Pancreas (tissue), 10 donors: ENCODE data around the gene EIF5. TPM values are rescaled to one million over a fixed set of nuclear protein-coding genes. Genes with fewer than 3 reads are reported as not detected.
A peak's percentile ranks its signal among the peaks of the same experiment; 100 is the strongest.

Experiments
- ATAC-seq, 4 donors: fragments of 200-7000 bp; cut with Tn5 transposase; one replicate each; pipeline versions ENCODE4 v1.8.0 to v1.9.1; 2020; ENCODE audit warnings: mild to moderate bottlenecking in 4 of 4, moderate library complexity in 4 of 4
- DNase-seq, 6 donors: peaks; one replicate each; pipeline ENCODE4 v3.0.0-alpha.2; 2020
- FAIRE-seq: peaks from 2 replicates; lab custom pipeline; 2012; peaks lifted over from hg19 to GRCh38; lab: Jason Lieb, UNC
- H3K27ac ChIP-seq, 4 donors: fragments of 200-600 bp; sonication (generic); 1 replicate in 3 of 4; 2 replicates in 1 of 4; pipeline versions ENCODE4 v1.5.0 to v1.8.0; 2020
- H3K27me3 ChIP-seq, 4 donors: fragments of 200-600 bp; one replicate each; pipeline ENCODE4 v1.8.0; 2021
- H3K36me3 ChIP-seq, 3 donors: fragments of 200-600 bp; sonication (generic) in 1 of 3; one replicate each; pipeline versions ENCODE4 v1.5.0 to v1.8.0; 2020 to 2021
- H3K4me1 ChIP-seq, 3 donors: fragments of 200-600 bp; one replicate each; pipeline ENCODE4 v1.8.0; 2021
- H3K4me3 ChIP-seq, 4 donors: fragments of 200-600 bp; sonication (generic) in 2 of 4; one replicate each; pipeline versions ENCODE4 v1.5.0 to v1.8.0; 2020 to 2021
- H3K9me3 ChIP-seq, 4 donors: fragments of 200-600 bp; one replicate each; pipeline ENCODE4 v1.8.0; 2021
- CTCF ChIP-seq, 4 donors: fragments of 200-600 bp; sonication (generic) in 3 of 4; IDR thresholded peaks; one replicate each; pipeline versions ENCODE4 v1.5.0 to v1.8.0; 2021; ENCODE audit warnings: antibody characterized with exemption in 4 of 4
- WGBS, 2 donors: extraction: QIAGEN DNeasy Blood & Tissue Kit; methylation state at CpG; one replicate each; pipeline ENCODE4 v1.1.7; 2013; 5-methylcytosine and 5-hydroxymethylcytosine counted together
- intact Hi-C, 3 donors: fragments of 100-400 bp; cut with DNase I; formaldehyde crosslinking; loops; one replicate each; pipeline versions ENCODE4 v1.11.1 to v1.14.2; 2022
- polyA plus RNA-seq, 2 donors: library from polyadenylated mRNA; stranded (reverse); fragments of 200-250 nt; gene quantifications; one replicate each; pipeline ENCODE4 v1.2.3, GENCODE V29; 2013
- total RNA-seq, 6 donors: library from RNA; stranded (reverse); fragmentation: NEBNext Ultra II Directional in 4 of 6; extraction: Animal tissue kit (Norgen Biotek cat#: 25700) in 4 of 6; gene quantifications; one replicate each; pipeline versions ENCODE4 v1.2.1 to v1.2.4, GENCODE V29; 2021 to 2023
- donor health status: healthy with polysubstance abuse.
- donor health status: DM: no; HTN: no; CAD: no; lungs with moderate emphysema.
- donor health status: DM: no; HTN: no; CAD: no.
- donor health status: control.
- donor health status: control.
- donor health status: Bipolar disorder and iron deficiency.
- donor health status: DM: yes; HTN: yes; CAD: no.
- donor health status: DM: no; HTN: no; CAD: no.
- donor health status: DM: no; HTN: no; CAD: no.
- donor health status: DM: yes; HTN: yes; CAD: no.

EIF5 gene
- total and polyA plus RNA-seq, 8 donors: 22.2 to 139 (median 95.2) TPM

GRCh38 chr14:103313704-103314103 lies 20.3 kb upstream of the EIF5 start:
- intact Hi-C loops: no loop called here

GRCh38 chr14:103314496-103315277 lies 19.4 kb upstream of the EIF5 start:
- peak; percentile 38 to 84 (median 68) for ATAC-seq
- intact Hi-C loops: no loop called here
- H3K9me3 ChIP-seq: no peaks in the 10 kb centered on the region
- no peaks in the 10 kb centered on the region for H3K36me3 ChIP-seq
- H3K27me3 ChIP-seq: no peaks in the 10 kb centered on the region
- TF ChIP-seq CTCF (IDR thresholded peaks at IDR 0.05): no peak
- no peak overlapping the region for H3K4me3 ChIP-seq
- no peak for FAIRE-seq
- no peaks in the 10 kb centered on the region for H3K4me1 ChIP-seq
- WGBS, 2 donors: 29 to 30% methylated on average over 13 of the region's 13 CpGs
- peak in 2 of 6 donors; percentile 15 to 54 for DNase-seq
- H3K27ac ChIP-seq: no peak overlapping the region

More at GRCh38 chr14:103313704-103314103, 20.3 kb upstream of the EIF5 start:
- FAIRE-seq (no peak), DNase-seq (no peak), ATAC-seq (no peak)
- Histone ChIP-seq H3K9me3 (no peaks in the 10 kb centered on the region), H3K4me1 (no peaks in the 10 kb centered on the region), H3K36me3 (no peaks in the 10 kb centered on the region), H3K27ac (no peak overlapping the region), H3K4me3 (no peak overlapping the region), H3K27me3 (no peaks in the 10 kb centered on the region)
- WGBS, 2 donors: 77 to 80% methylated on average over 8 of the region's 8 CpGs
- TF ChIP-seq CTCF (IDR thresholded peaks at IDR 0.05): no peak

GRCh38 chr14:103315351-103315911 lies 18.6 kb upstream of the EIF5 start:
- DNase-seq: peak in 1 of 6 donors; percentile 32
- Histone ChIP-seq H3K9me3 (no peaks in the 10 kb centered on the region), H3K27ac (no peak overlapping the region), H3K4me3 (no peak overlapping the region), H3K4me1 (no peaks in the 10 kb centered on the region), H3K27me3 (no peaks in the 10 kb centered on the region), H3K36me3 (no peaks in the 10 kb centered on the region)
- intact Hi-C loops: no loop called here
- peak in 1 of 4 donors; percentile 50 for ATAC-seq
- WGBS, 2 donors: 87 to 88% methylated on average over 14 of the region's 14 CpGs
- FAIRE-seq: no peak
- no peak for TF ChIP-seq CTCF (IDR thresholded peaks at IDR 0.05)

GRCh38 chr14:103315941-103316340 lies 18.1 kb upstream of the EIF5 start:
- no peak overlapping the region for H3K27ac ChIP-seq
- H3K4me3 ChIP-seq: no peak overlapping the region
- FAIRE-seq: no peak
- 90 to 96% methylated on average over 11 of the region's 11 CpGs for WGBS, 2 donors
- intact Hi-C loops: no loop called here
- no peak for TF ChIP-seq CTCF (IDR thresholded peaks at IDR 0.05)
- H3K36me3 ChIP-seq: no peaks in the 10 kb centered on the region
- no peaks in the 10 kb centered on the region for H3K9me3 ChIP-seq
- H3K4me1 ChIP-seq: no peaks in the 10 kb centered on the region
- DNase-seq: peak in 1 of 6 donors; percentile 41
- H3K27me3 ChIP-seq: no peaks in the 10 kb centered on the region
- ATAC-seq: no peak

- Histone ChIP-seq H3K4me1 (no peaks in the 10 kb centered on the region), H3K4me3 (no peak overlapping the region), H3K36me3 (no peaks in the 10 kb centered on the region), H3K27me3 (no peaks in the 10 kb centered on the region), H3K9me3 (no peaks in the 10 kb centered on the region), H3K27ac (no peak overlapping the region)
- no peak for FAIRE-seq
- intact Hi-C loops: no loop called here
- 91 to 95% methylated on average over 16 of the region's 16 CpGs for WGBS, 2 donors
- TF ChIP-seq CTCF (IDR thresholded peaks at IDR 0.05): no peak
- DNase-seq: peak in 1 of 6 donors; percentile 51
- no peak for ATAC-seq
These were observed 17.3 kb upstream of the EIF5 start for GRCh38 chr14:103316721-103317121.
